ENCODE measurements around the gene C11orf86. TPM values are rescaled to one million over a fixed set of nuclear protein-coding genes. Genes with fewer than 3 reads are reported as not detected.

C11orf86 gene
- total and polyA plus RNA-seq, 2 donors (not counting 3 experiments of a cell fraction or from before 2014, with no cell fraction given): not detected

- Histone ChIP-seq H3K9ac (replicated peaks; ENCODE audit: extremely low read depth, insufficient read depth, low read length) (no peak overlapping the region), H3K4me3 (replicated peaks in 1 of 3; ENCODE audit: insufficient read depth in 1 of 3, low read depth in 1 of 3, low read length in 3 of 3) (no peak overlapping the region), H3K27me3 (ENCODE audit: control insufficient read depth in 2 of 2, insufficient read depth in 2 of 2, low read length in 2 of 2) (peaks cover 20 to 21% of the 10 kb centered on the region in 2 experiments), H3K36me3 (ENCODE audit: control insufficient read depth in 2 of 2, extremely low read depth in 1 of 2, insufficient read depth in 2 of 2, low read length in 2 of 2) (no peaks in the 10 kb centered on the region), H3K27ac (ENCODE audit: insufficient read depth, low read depth, low read length) (no peak overlapping the region), H3K4me2 (ENCODE audit: insufficient read depth, low read length) (peak overlapping the region; percentile 52), H3K79me2 (ENCODE audit: control insufficient read depth, insufficient read depth, low read length) (no peaks in the 10 kb centered on the region), H3K9me3 (replicated peaks; ENCODE audit: control insufficient read depth, insufficient read depth, low read length) (no peaks in the 10 kb centered on the region), H4K20me1 (replicated peaks; ENCODE audit: control insufficient read depth, extremely low read depth, insufficient read depth, low read length) (no peaks in the 10 kb centered on the region), H3K4me1 (ENCODE audit: control insufficient read depth, extremely low read depth, insufficient read depth, low read length) (peaks cover 6% of the 10 kb centered on the region), H2AFZ (ENCODE audit: low read depth, low read length) (no peak overlapping the region), H3K9me1 (replicated peaks; ENCODE audit: control insufficient read depth, extremely low read depth, insufficient read depth, low read length) (no peaks in the 10 kb centered on the region)
- intact Hi-C loops (cut with micrococcal nuclease) (loop anchor here (5.0 kb wide), 1 partner anchor 40 kb away; no protein-coding TSS in a partner anchor), dilution Hi-C loops (cut with MboI; ENCODE audit: extremely low pct_ligation_motif_present, low sequenced_read_pairs) (no loop called here)
- ChIA-PET POLR2A (interaction anchor here (0.6 kb wide), 1 partner anchor 10 kb away, joined by 3 read pairs; no protein-coding TSS in a partner anchor), CTCF (interaction anchor here (0.7 to 2.2 kb wide), 25 partner anchors 8 to 615 kb away, joined by 3 to 11 read pairs (median 4); partner anchors contain the start of genes PC and RCE1)
- no peak for FAIRE-seq
- BruUV-seq (replicated peaks): no TSS peak
- no peak for DNase-seq (ENCODE audit: low read depth, low spot score)
- TF ChIP-seq MYC (IDR thresholded peaks at IDR 0.05; ENCODE audit: low read depth, low read length): no peak
- TF ChIP-seq FOS (IDR thresholded peaks at IDR 0.05; ENCODE audit: borderline replicate concordance, insufficient read depth, low read length): no peak
- TF ChIP-seq EZH2 (IDR thresholded peaks at IDR 0.05; ENCODE audit: borderline replicate concordance, low read depth, low read length, severe bottlenecking): no peak
- no peak for TF ChIP-seq POLR2AphosphoS5 (IDR thresholded peaks at IDR 0.05; ENCODE audit: insufficient read depth, low read depth, low read length)
- TF ChIP-seq CTCF (IDR thresholded peaks at IDR 0.05; ENCODE audit: extremely low read depth in 1 of 2, insufficient read depth in 1 of 2, low read depth in 1 of 2, low read length in 2 of 2): no peak
- TF ChIP-seq JUN (IDR thresholded peaks at IDR 0.05; ENCODE audit: borderline replicate concordance, insufficient read depth, insufficient read length, low read depth): no peak
- TF ChIP-seq POLR2A (IDR thresholded peaks at IDR 0.05; ENCODE audit: low read depth, low read length): no peak
- no peak for TF ChIP-seq MAX (IDR thresholded peaks at IDR 0.05; ENCODE audit: insufficient read depth, insufficient read length)
- no peak for TF ChIP-seq GATA2 (IDR thresholded peaks at IDR 0.05; ENCODE audit: insufficient read depth, insufficient read length, low read depth, low read length)
These were observed 47.3 kb downstream of the C11orf86 start for GRCh38 chr11:67022341-67022933.
